IMR-90 (cell line): ENCODE results near the gene HMGXB3. TPM values are rescaled to one million over a fixed set of nuclear protein-coding genes. Genes with fewer than 3 reads are reported as not detected.

Source experiments
- ATAC-seq: fragments of 200-7000 bp; cut with Tn5 transposase; 2 replicates; pipeline ENCODE4 v1.9.1; 2020; ENCODE audit warnings: low read depth, mild to moderate bottlenecking, moderate library complexity
- BruUV-seq: library from RNA; stranded (reverse); fragments of 400-500 nt; replicated peaks from 2 replicates; lab custom pipeline; 2021; lab: Mats Ljungman, UMichigan
- CTCF ChIA-PET: fragments of 300-600 bp; formaldehyde crosslinking; extraction: SDS; loops from one replicate; lab custom pipeline; 2021; ENCODE audit warnings: antibody characterized with exemption; lab: Yijun Ruan, JAX
- POLR2A ChIA-PET: fragments of 300-600 bp; sonication (Branson Sonifier 250); formaldehyde crosslinking; loops from one replicate; lab custom pipeline; 2022; ENCODE audit warnings: antibody characterized with exemption; ENCODE audit not compliant: unreplicated experiment; lab: Charles Lee
- DNase-seq: peaks from one replicate; pipeline ENCODE4 v3.0.0; 2013
- H2AFZ ChIP-seq: replicated peaks from 2 replicates; pipeline ENCODE3; 2013; ENCODE audit warnings: low read length, mild to moderate bottlenecking; ENCODE audit not compliant: poor library complexity
- H2AK5ac ChIP-seq: 2 replicates; pipeline ENCODE4 v1.6.1; 2013; ENCODE audit warnings: low read depth, low read length, inconsistent platforms
- H2AK9ac ChIP-seq: replicated peaks from 2 replicates; pipeline ENCODE3; 2013; ENCODE audit warnings: mild to moderate bottlenecking, low read depth, low read length, moderate library complexity; ENCODE audit not compliant: poor library complexity
- H2BK120ac ChIP-seq: 2 replicates; pipeline ENCODE4 v1.6.1; 2013; ENCODE audit warnings: low read depth, low read length, inconsistent platforms
- H2BK15ac ChIP-seq: 3 replicates; pipeline ENCODE4 v1.6.1; 2013; ENCODE audit warnings: low read depth, low read length, inconsistent platforms
- H2BK20ac ChIP-seq: 2 replicates; pipeline ENCODE4 v1.6.1; 2013; ENCODE audit warnings: low read depth, mild to moderate bottlenecking, inconsistent platforms, low read length, moderate library complexity
- H2BK5ac ChIP-seq: 2 replicates; pipeline ENCODE4 v1.6.1; 2013; ENCODE audit warnings: mild to moderate bottlenecking, low read depth, low read length, inconsistent platforms; ENCODE audit not compliant: poor library complexity, severe bottlenecking
- H3K14ac ChIP-seq: replicated peaks from 2 replicates; pipeline ENCODE4 v1.6.1; 2013; ENCODE audit warnings: low read depth, low read length, inconsistent platforms
- H3K18ac ChIP-seq: 2 replicates; pipeline ENCODE4 v1.6.1; 2013; ENCODE audit warnings: low read depth, low read length, control low read depth
- H3K23ac ChIP-seq: 2 replicates; pipeline ENCODE4 v1.6.1; 2013; ENCODE audit warnings: low read depth, low read length, inconsistent platforms
- H3K27ac ChIP-seq: 2 replicates; pipeline ENCODE4 v1.5.1; 2013; ENCODE audit warnings: mild to moderate bottlenecking, control low read depth, low read length; ENCODE audit not compliant: insufficient read depth
- H3K27me3 ChIP-seq: 2 replicates; pipeline ENCODE4 v1.6.1; 2013; ENCODE audit warnings: low read length; ENCODE audit not compliant: control insufficient read depth, insufficient read depth
- H3K36me3 ChIP-seq: 2 replicates; pipeline ENCODE4 v1.6.1; 2013; ENCODE audit warnings: low read length, mixed read lengths; ENCODE audit not compliant: control insufficient read depth, insufficient read depth
- H3K4ac ChIP-seq: 2 replicates; pipeline ENCODE4 v1.6.1; 2013; ENCODE audit warnings: low read depth, low read length, inconsistent platforms
- H3K4me1 ChIP-seq: 2 replicates; pipeline ENCODE4 v1.6.1; 2013; ENCODE audit warnings: low read length, mixed read lengths; ENCODE audit not compliant: control insufficient read depth, insufficient read depth
- H3K4me2 ChIP-seq: 2 replicates; pipeline ENCODE4 v1.6.1; 2013; ENCODE audit warnings: low read depth, mild to moderate bottlenecking, control low read depth, low read length, moderate library complexity
- H3K4me3 ChIP-seq: 2 replicates; pipeline ENCODE4 v1.5.1; 2013; ENCODE audit warnings: low read depth, mild to moderate bottlenecking, control low read depth, low read length, moderate library complexity; ENCODE audit not compliant: insufficient read depth
- H3K56ac ChIP-seq: 2 replicates; pipeline ENCODE4 v1.6.1; 2013; ENCODE audit warnings: low read length, inconsistent platforms; ENCODE audit not compliant: insufficient read depth; ENCODE audit errors: extremely low read depth
- H3K79me1 ChIP-seq, 2 experiments: 2 replicates each; pipeline ENCODE4 v1.6.1; 2013; ENCODE audit warnings: low read length in 2 of 2, inconsistent platforms in 1 of 2, low read depth in 1 of 2
- H3K9ac ChIP-seq: 2 replicates; pipeline ENCODE4 v1.6.1; 2013; ENCODE audit warnings: low read depth, low read length, control low read depth
- H3K9me1 ChIP-seq: 2 replicates; pipeline ENCODE4 v1.6.1; 2013; ENCODE audit warnings: low read length, inconsistent platforms; ENCODE audit not compliant: insufficient read depth
- H3K9me3 ChIP-seq: 2 replicates; pipeline ENCODE4 v1.6.1; 2013; ENCODE audit warnings: low read length; ENCODE audit not compliant: control insufficient read depth, insufficient read depth
- H4K20me1 ChIP-seq: 2 replicates; pipeline ENCODE4 v1.6.1; 2013; ENCODE audit warnings: low read length, inconsistent platforms; ENCODE audit not compliant: insufficient read depth
- H4K5ac ChIP-seq: 2 replicates; pipeline ENCODE4 v1.6.1; 2013; ENCODE audit warnings: mild to moderate bottlenecking, low read depth, low read length, control low read depth
- H4K8ac ChIP-seq, 2 experiments: 2 replicates each; pipeline ENCODE4 v1.6.1; 2013; ENCODE audit warnings: low read depth in 2 of 2, low read length in 2 of 2, control low read depth in 1 of 2, inconsistent platforms in 1 of 2
- H4K91ac ChIP-seq: 2 replicates; pipeline ENCODE4 v1.6.1; 2013; ENCODE audit warnings: low read depth, low read length, inconsistent platforms; ENCODE audit not compliant: insufficient read depth
- CEBPB ChIP-seq: IDR thresholded peaks from 2 replicates; pipeline ENCODE4 v1.6.1; 2012; ENCODE audit warnings: low read depth, low read length, improper control_type of control experiment
- CHD1 ChIP-seq: IDR thresholded peaks from 2 replicates; pipeline ENCODE4 v1.6.1; 2012; ENCODE audit warnings: low read depth, low read length, improper control_type of control experiment
- FOS ChIP-seq: fragments of 150-350 bp; IDR thresholded peaks from 2 replicates; pipeline ENCODE4 v1.6.1; 2016; ENCODE audit warnings: low read depth, low read length
- RFX5 ChIP-seq: IDR thresholded peaks from 2 replicates; pipeline ENCODE4 v1.8.0; 2012; ENCODE audit warnings: low read depth, mild to moderate bottlenecking, low read length, moderate library complexity
- SMC3 ChIP-seq: fragments of 150-350 bp; IDR thresholded peaks from 2 replicates; pipeline ENCODE4 v1.6.1; 2016; ENCODE audit warnings: low read depth, mild to moderate bottlenecking, antibody characterized with exemption, low read length, moderate library complexity
- WGBS, 2 experiments: methylation state at CpG; one replicate each; pipeline versions ENCODE4 v1.1.5 to v1.1.7; 2013; ENCODE audit warnings: missing lambda C conversion rate in 2 of 2; ENCODE audit not compliant: insufficient read length in 1 of 2; ENCODE audit errors: extremely low coverage in 2 of 2; 5-methylcytosine and 5-hydroxymethylcytosine counted together
- dilution Hi-C: fragments of 300-500 bp; cut with HindIII; formaldehyde crosslinking; loops from one replicate; pipeline ENCODE4 v1.14.3; 2018; ENCODE audit warnings: low sequenced_read_pairs; ENCODE audit not compliant: unreplicated experiment
- in situ Hi-C: fragments of 300-500 bp; cut with MboI; formaldehyde crosslinking; loops from 3 replicates; pipeline ENCODE4 v1.14.3; 2019; ENCODE audit warnings: low sequenced_read_pairs, inconsistent platforms, mixed read lengths
- intact Hi-C: fragments of 100-400 bp; cut with micrococcal nuclease; formaldehyde crosslinking; loops from 2 replicates; pipeline ENCODE4 v1.10.0; 2022
- polyA plus RNA-seq, 3 experiments: library from polyadenylated mRNA; depleted of rRNA; stranded (reverse); fragments of >200 nt; gene quantifications; 2 replicates each; pipeline ENCODE4 v1.2.3, GENCODE V29; 2012; ENCODE audit warnings: low replicate concordance in 1 of 3
- total RNA-seq: library from RNA; depleted of rRNA; stranded (reverse); fragments of >200 nt; gene quantifications from 2 replicates; pipeline ENCODE4 v1.2.3, GENCODE V29; 2012
- TF ChIP-seq, protein P1 (sequence below): fragments of 150-350 bp; IDR thresholded peaks from 2 replicates; pipeline ENCODE4 v1.6.1; 2016; ENCODE audit warnings: low read depth, mild to moderate bottlenecking, low read length, moderate library complexity, borderline replicate concordance

Gene HMGXB3
- total and polyA plus RNA-seq, 2 of the 4 experiments (the other 2 are of a cell fraction), result 27.6 to 30.6 TPM

DNA sequence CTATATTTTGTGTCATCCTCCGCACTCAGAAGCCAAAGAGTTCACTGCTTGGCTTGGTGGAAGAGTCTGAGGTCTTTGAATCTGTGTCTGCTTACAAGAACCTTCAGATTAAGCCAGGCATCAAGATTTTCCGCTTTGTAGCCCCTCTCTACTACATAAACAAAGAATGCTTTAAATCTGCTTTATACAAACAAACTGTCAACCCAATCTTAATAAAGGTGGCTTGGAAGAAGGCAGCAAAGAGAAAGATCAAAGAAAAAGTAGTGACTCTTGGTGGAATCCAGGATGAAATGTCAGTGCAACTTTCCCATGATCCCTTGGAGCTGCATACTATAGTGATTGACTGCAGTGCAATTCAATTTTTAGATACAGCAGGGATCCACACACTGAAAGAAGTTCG, 19.3 kb upstream of the HMGXB3 start:
- ATAC-seq, result no peak
- ChIA-PET POLR2A (no interaction called here), CTCF (interaction anchor here (0.6 to 2.3 kb wide), 3 partner anchors 10 to 147 kb away, joined by 3 to 9 read pairs (median 4); no protein-coding TSS in a partner anchor)
- Histone ChIP-seq H3K9ac (no peak overlapping the region), H3K56ac (no peak overlapping the region), H2AK5ac (no peak overlapping the region), H3K27me3 (no peaks in the 10 kb centered on the region), H3K18ac (no peak overlapping the region), H4K91ac (no peak overlapping the region), H2BK15ac (no peak overlapping the region), H3K14ac (no peak overlapping the region), H3K79me1 (no peaks in the 10 kb centered on the region; a peak in 1 of 4 replicates), H4K20me1 (no peaks in the 10 kb centered on the region; the same call in 1 of the 2 replicates), H3K27ac (no peak overlapping the region), H2AFZ (no peak overlapping the region), H4K5ac (no peak overlapping the region), H2BK120ac (no peak overlapping the region), H3K36me3 (peaks cover 6% of the 10 kb centered on the region), H3K4me1 (no peaks in the 10 kb centered on the region), H3K9me3 (no peaks in the 10 kb centered on the region), H2BK5ac (no peak overlapping the region), H2AK9ac (no peak overlapping the region), H2BK20ac (no peak overlapping the region), H3K4me2 (no peak overlapping the region), H3K4ac (no peak overlapping the region), H3K9me1 (no peaks in the 10 kb centered on the region; the same call in 1 of the 2 replicates), H3K23ac (no peak overlapping the region), H4K8ac (no peak overlapping the region), H3K4me3 (no peak overlapping the region)
- no TSS peak for BruUV-seq
- intact Hi-C loops (loop anchor here (10.0 kb wide), 1 partner anchor 316 kb away; no protein-coding TSS in a partner anchor), dilution Hi-C loops (no loop called here), in situ Hi-C loops (no loop called here)
- TF ChIP-seq CEBPB (no peak), CHD1 (no peak), FOS (no peak), RFX5 (no peak), SMC3 (no peak)
- TF ChIP-seq, protein P1, sequence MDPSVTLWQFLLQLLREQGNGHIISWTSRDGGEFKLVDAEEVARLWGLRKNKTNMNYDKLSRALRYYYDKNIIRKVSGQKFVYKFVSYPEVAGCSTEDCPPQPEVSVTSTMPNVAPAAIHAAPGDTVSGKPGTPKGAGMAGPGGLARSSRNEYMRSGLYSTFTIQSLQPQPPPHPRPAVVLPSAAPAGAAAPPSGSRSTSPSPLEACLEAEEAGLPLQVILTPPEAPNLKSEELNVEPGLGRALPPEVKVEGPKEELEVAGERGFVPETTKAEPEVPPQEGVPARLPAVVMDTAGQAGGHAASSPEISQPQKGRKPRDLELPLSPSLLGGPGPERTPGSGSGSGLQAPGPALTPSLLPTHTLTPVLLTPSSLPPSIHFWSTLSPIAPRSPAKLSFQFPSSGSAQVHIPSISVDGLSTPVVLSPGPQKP, result no peak
- WGBS, 2 experiments, result no CpG with 5 or more reads among the region's 3 CpGs
- DNase-seq, result no peak
